Activated T-helper 9 cell treated with anti-CD3 and anti-CD28 coated beads, Interleukin-2, amount 50 U/mL, for 16 hours (primary cell): ENCODE data around the gene FAHD2A.
"Not testable (repeated sequence)": the region's sequence is repeated elsewhere in the genome, so short reads cannot be mapped to it uniquely, and the experiment has no call there.

ENCODE experiments used
- DNase-seq: peaks from one replicate; pipeline ENCODE4 v3.0.0-alpha.2; 2020; ENCODE audit warnings: low read depth

FAHD2A gene, protein sequence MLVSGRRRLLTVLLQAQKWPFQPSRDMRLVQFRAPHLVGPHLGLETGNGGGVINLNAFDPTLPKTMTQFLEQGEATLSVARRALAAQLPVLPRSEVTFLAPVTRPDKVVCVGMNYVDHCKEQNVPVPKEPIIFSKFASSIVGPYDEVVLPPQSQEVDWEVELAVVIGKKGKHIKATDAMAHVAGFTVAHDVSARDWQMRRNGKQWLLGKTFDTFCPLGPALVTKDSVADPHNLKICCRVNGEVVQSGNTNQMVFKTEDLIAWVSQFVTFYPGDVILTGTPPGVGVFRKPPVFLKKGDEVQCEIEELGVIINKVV

DNA sequence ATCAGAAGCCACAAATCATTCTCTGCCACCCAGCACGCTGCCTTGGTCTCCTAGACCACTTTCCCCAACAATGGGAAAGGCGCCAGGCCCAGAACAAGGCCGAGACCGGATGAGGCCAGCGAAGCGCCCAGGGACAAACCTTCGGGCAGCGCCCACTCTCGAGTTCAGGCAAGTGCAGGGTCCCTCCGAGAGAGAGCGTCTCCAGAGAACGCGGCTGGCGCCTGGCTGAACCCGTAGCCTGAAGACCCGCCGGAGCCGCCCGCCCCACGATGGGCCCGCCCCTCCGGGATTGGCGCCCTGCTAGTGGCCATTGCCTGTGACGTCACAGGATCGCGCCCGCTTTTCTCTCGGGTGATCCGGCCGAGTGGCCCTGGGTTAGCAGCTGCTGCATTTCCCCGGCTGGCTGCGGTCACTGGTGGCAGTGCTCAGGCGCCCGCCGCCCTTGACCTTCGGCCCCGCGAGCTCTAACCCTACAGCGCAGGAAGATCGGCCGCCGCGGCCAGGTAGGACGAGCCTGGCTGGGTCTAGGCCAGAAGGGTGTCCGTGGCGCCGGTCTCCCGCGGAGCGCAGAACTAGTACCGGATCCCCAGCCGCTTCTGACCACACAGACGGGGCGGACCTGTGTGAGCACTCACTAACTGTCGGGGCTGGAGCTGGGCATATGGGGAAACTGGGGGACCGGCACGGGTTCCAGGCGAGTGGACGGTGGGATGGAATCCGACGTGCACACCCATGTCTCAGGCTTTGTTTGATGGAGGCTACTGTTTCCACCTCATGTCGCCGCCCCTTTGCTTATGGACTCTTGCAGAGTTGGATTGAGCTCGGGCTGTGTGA, at the start of gene FAHD2A:
Gene FAHD2A, plus strand, starts transcription at position 339 of the 834 bp plus-strand sequence. CDS start 2,851 bp downstream, outside the sequence.
- peak; percentile 86 for DNase-seq

DNA sequence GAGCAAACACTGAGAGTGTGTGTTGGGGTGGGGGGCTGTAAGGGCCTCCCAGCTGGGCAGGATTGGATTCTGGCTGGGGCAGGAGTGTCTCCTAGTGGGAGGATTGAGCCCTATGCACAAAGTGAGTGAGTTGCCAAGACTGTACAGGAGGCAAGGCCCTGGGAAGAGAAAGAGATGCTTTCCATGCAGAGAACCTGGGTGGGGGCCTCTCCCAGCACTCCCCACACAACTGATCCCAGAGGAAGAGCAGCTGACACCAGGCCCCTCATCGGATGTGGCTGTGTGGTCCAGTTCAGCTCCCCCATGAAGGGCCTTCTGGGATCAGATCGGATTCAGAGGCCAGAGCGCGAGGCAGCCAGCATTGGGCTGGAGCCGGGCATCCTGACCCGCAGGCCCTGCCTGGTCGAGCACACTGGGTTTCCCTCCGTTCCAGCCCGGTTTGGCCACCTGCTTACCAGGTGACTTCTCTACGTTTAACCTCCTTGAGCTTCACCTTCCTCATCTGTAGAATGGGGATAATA, 49.4 kb upstream of the FAHD2A start:
- no peak for DNase-seq

DNA sequence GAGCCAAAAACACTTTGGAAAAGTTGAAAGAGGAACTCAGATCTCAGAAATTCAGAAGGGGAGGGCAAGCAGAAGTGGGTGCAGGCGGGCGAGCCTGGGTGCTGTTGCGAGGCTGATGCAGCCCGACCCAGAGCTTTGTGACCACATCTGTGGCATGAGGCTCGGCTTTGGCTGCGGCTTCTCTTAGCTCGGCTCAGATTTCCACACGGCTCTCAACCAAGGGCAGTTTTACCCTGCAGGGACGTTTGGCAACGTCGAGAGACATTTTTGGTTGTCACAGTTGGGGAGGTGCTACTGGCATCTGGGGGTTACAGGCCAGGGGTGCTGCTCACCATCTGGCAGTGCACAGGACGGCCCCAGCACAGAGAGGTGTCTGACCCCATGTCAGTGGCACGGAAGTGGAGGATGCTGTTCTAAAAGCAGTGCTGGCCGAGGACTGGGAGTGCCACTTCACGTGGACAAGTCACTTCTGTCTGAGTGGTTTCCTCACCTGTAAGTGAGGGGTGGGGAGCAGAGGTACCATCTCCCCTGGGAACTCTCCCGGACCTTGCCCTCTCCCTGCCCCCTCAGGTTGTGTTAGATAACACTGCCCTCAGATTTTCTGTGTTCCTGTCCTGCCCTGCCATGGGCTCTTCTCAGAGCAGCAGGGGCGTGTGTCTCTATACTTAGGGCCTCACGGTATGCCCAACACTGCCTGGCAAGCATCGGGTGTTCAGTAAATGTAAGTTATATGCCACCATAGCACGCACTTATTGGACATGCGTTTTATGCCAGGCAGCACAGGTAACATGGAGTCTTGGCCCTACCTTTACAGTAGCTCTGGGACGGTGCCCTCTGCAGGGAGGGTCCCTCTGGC, 48.7 kb upstream of the FAHD2A start:
- no peak for DNase-seq

DNA sequence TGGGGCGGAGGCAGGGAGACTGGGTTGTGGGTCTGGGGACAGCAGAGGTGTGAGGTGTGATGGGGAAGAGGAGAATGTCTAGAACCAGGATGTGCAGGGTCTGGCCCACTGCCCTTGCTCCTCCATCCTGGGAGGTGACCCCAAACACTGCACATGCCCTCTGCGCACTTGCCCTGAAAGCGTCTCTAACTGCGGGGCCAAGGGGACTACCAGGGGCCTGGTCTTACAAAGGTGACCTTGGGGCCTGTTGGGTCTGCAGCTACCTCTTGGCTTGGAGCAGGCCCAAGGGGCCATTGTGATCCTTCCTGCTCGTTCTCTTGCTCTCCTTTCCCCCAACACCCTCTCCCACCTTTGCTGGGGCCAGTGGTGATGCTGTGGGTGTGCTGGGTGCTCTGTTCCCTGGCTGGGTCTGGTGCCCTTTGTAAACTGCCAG, 48.0 kb upstream of the FAHD2A start:
- no peak for DNase-seq

DNA sequence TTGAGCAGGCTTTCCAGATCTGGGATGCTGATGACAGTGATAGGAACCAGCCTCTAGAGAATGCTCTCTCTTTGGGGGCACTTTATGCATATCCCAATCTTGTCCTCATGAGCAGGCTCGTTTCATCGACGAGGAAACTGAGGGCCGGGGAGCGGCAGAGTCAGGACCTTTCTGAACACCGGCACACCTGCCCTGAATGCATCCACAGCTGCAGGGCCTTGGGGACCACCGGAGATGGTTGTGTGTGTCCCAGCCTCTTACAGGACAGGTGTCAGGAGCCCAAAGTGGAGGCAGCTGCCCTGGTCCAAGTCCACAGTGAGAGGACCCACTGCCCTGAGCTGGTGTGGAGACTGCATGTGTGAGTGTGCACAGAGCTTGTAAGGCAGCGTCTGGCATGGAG, 47.6 kb upstream of the FAHD2A start:
- DNase-seq, result no peak

DNA sequence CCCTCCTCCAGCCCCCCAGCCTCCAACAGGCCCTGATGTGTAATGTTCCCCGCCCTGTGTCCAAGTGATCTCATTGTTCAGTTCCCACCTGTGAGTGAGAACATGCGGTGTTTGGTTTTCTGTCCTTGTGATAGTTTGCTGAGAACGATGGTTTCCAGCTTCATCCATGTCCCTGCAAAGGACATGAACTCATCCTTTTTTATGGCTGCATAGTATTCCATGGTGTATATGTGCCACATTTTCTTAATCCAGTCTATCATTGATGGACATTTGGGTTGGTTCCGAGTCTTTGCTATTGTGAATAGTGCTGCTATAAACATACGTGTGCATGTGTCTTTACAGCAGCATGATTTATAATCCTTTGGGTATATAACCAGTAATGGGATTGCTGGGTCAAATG, 47.0 kb upstream of the FAHD2A start:
- DNase-seq, result not testable (repeated sequence)

DNA sequence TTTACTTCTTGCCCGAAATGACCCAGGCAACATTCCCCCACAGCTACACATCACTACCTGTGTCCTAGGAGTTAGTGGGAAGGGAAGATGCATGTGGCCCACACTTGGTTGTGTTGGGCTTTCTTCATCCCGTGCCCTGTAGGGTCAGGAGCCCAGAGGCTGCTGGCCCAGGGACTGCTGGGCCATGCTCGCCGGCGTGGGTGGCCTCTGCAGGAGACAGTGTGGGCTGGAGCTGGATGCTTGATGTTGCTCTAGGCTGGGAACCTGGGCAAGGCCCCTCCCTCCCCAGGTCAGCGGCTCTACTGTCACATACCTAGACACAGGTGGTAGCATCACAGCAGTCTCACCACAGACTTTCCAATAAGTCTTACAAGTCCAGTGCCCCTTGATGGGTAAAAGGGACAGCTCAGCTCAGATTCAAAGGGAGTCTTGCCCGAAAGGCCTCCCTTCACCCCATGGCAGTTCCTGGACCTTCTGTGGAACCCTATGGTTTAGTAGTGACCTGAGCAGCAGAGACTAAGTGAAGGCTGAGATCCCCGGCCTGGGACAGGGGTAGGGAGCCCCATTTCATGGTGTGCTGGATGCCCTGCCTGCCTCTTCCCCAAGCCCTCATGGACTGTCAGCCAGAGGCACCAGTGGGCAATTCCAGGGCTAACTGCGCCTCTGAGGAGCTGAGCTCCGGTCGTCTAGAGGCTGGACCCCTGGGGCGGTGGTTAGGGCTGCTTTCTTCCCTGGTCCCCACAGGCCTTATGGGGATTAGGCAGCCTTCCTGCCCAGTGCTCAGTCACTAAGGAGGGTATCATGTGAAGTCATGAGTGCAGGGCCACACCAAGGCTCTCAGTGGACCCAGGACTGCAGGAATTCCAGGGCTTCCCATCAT, 45.4 kb upstream of the FAHD2A start:
- no peak for DNase-seq

DNA sequence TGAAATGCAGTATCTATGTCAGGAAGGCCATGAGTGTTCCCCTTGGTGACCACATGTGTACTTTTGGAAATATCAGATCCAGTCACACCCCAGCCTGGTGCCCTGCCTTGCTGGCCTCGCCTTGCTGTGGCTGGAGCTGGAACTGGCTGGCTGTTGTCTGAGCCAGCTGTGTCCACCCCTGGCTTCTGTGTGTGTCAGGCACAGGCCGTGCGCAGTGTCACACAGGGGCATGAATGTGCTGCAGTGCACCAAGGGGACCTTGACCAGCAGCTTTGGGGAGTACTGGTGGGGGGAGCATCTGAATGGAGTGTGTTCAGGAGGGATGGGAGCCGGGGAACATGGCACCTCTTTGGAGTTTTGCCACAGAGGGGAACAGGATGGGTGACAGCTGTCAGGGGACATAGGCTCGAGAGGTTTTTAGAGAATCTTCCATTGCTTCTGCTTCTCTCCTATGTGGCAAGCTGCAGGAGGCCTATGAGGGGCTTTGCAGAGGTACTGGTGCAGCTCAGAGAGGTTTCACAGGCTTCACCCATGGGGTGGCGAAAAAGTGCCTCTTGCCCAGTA, 44.7 kb upstream of the FAHD2A start:
- no peak for DNase-seq

DNA sequence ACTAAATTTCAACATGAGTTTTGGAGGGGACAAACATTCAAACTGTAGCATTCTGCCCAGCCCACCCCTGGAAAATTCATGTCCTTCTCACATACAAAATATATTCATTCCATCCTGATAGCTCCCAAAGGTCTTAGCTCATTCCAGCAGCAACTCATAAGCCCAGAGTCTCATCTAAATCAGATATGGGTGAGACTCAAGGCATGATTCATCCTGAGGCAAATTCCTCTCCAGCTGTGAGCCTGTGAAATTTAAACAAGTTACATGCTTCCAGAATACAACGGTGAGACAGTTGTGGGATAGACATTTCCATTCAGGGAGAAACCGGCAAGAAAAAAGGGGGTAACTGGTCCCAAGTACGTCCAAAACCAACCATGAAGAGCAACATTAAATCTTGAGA, 43.5 kb upstream of the FAHD2A start:
- DNase-seq, result no peak

DNA sequence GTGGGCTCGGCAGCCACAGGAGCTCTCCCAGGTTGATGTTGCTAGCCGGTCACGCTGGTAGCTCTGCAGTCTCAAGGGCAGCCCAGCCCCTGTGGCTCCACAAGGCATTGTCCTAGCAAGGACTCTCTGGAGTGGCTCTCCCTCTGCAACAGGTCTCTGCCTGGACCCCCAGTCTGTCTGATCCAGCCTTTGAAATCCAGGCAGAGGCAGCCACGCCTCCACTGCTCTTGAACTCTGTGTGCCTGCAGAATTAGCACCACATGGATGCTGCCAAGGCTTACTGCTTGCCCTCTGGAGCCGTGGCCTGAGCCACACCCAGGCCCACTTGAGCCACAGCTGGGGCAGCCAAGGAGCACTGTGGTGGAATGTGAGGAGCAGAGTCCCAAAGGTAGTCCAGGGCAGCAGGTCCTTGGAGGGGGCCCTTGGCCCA, 43.0 kb upstream of the FAHD2A start:
- DNase-seq, result no peak

DNA sequence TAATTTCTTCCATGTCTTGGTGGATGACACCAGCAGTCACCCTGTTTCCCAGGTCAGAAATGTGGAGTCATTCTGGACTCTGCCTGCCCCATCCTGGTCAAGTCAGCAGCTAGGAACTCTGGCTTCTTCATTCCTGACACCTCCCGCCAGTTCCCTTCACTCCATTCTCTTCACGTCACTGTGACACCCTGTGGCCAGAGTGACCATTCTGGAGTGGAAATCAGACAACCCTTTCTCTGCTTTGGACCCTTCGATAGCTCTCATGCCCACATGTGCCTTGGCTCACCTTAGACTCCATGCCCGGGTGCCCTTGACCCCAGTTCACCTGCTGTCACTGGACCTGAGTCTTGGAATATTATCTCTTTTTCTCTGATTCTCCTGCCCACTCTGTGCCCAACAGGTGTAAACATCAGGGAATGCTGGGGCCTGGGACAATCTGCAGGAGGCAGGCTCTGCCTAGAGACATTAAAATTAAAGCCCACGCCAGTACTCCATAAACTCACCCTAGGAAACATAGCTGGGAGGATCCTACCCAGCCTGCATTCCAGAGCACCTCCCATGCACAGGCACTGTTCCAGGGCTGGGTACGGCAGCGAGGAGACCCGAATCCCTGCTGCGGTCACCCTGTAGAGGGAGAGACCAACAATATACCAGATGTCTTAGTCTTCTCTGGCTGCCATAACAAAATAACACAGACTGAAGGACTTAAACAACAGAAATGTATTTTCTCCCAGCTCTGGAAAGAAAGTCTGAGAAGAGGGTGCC, 41.1 kb upstream of the FAHD2A start:
- DNase-seq, result no peak

DNA sequence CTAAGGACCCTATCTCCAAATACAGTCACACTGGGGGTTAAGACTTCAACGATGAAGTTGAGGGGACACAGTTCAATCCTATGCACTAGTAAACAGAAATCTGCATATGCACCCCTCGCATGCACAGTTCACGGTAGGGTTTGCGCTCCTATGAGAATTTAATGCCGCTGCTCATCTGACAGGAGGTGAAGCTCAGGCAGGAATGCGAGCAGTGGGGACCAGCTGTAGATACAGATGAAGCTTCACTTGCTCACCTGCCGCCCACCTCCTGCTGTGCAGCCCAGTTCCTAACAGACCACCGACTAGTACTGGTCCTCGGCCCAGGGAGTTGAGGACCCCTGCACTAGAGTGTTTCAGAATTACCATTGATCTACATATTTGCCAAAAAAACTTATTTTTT, 40.0 kb upstream of the FAHD2A start:
- DNase-seq, result no peak

DNA sequence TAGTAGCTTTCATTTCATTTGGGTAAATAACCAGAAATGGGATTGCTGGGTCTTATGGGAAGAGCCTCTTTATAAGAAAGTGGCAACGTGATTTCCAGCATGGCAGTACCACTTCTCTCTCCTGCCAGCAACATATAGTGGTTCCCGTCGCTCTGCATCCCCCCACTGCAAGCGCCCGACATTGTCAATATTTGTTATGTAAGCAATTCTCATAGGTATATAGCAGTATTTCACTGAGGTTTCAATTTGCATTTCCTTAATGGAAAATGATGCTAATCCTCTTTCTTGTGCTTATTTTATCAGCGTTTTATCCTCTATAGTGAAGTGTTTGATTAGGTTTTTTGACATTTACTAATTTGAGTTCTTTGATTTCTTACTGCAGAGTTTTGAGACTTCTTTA, 36.0 kb upstream of the FAHD2A start:
- no peak for DNase-seq

DNA sequence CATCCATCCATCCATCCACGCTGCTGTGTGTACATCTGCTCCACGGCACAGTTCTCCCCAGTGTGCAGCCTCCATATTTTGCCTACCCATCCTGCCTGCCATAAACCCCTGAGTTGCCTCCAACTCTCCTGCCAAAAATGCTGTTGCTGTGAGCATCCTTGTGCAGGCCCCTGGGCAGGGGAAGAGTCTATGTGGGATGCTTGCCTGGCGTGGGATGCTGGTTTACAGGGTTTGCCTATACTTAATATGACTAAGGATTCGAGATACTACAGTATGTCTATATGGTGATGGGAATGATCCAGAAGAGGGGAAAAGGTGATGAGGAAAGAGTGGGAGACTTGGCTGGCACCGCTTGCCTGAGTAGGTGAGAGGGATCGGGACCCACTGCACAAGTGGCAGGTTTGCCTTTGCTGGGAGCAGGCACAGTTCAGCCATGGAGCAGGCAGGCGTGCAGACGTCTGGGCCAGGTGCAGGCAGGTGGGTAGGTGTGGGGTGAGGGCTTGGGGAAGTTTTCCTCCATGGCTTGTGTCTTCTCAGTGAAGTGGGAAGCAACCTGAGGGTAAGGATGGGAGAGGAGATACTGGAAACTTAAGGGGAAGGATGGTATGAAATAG, 30.2 kb upstream of the FAHD2A start:
- no peak for DNase-seq

DNA sequence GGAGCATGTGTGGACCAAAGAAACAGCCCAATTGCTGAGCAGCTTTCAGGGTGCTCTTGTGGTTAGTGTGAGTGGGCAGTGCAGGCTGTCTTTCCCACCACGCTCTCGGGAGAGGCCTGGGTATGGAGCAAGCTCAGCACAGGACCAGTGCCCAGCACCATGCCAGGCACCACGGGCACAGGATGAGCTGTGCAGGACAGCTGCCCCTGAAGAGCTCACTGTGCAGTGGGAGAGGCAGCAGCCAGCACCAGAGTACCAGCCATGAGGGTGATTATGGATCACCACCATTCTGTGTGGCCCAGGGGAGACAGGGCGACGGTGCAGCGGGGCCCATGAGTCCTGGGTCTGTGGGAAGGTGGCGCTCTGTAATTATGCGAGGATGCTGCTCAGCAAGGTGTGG, 29.7 kb upstream of the FAHD2A start:
- DNase-seq, result no peak

DNA sequence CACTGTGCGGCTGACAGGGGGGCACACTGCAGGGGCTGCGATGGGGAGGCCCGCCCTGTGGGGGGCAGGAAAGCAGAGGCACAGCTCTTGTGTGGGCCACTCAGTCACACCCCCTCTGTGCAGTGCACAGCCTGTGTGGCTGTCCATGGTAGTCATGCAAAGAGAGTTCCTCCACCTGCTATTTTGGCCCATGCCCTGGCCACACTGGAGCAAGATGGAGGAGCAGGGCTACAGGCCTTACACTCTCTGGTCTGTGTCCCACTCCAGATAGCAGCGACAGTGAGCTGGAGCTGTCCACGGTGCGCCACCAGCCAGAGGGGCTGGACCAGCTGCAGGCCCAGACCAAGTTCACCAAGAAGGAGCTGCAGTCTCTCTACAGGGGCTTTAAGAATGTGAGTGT, 28.5 kb upstream of the FAHD2A start:
- DNase-seq, result no peak

DNA sequence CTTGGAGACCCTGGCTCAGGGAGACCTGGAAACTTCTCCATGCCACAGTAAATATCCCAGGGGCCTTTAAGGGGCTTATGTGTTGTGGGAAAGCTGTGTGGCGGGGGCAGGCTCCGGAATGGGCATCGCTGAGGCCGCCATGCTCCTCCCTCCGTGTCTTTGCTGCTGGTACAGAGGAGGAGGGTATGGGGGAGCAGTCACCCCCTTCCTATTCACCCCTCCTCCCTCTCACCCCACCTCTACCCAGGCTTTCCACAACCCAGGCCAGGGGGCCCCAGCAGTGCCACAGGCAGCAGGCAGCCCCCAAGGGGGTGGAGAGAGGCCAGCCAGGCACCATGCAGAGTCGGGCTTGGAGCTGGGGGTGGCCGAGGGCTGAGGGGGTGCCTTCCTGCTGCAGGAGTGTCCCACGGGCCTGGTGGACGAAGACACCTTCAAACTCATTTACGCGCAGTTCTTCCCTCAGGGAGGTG, 28.0 kb upstream of the FAHD2A start:
- DNase-seq, result no peak

DNA sequence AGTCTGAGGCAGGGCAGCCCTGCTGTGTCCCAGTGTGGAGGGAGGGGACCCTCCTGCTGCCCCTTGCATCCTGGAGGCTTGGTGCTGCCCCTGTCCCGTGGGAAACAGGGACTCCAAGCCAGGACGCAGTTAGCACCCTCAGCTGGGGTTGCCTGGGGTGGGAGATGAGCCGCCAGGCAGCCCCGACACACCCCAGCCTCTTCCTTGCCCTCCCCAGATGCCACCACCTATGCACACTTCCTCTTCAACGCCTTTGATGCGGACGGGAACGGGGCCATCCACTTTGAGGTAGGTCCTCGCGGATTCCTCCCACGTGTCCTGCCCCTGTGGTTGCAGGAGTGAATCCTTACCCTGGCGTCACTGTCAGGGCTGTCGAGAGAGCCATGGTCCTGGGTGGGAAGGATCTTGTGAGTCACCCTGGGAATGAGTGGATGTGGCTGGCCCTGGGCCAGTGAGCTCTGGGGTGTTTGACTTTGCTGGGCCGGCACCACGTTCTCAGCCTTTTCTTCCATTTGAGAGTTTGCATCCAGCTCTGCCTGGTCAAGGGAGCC, 27.5 kb upstream of the FAHD2A start:
- no peak for DNase-seq

DNA sequence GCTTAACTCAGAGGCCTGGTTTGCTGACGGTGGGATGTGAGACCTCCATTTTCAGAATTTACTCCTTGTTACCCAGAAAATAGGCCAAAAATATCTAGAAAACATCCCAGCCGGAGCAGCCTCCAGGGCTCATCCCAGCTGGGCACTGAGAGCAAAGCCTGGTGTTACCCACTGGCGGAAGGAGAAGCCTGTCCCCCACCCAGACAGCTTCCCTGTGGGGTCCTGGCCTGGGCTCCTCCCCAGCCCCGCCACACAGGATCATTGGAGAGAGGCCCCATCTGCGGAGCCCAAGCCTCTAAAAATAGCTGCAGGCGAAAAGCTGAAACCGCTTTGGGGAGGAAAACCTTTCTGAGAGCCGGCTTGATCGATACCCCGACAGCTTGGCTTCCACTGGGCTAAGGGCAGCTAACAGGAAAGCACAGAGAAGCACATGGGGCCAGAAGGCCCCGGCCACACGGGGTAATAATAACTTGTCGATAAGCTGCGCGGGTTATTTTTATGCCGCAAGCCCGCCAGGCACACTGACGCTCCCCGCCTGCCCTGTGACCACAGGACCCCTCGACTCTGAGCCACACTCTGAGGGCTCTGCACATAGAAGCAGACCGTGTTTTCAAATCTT, 26.9 kb upstream of the FAHD2A start:
- no peak for DNase-seq
